Measurements from ENCODE around the gene HPSE2.

- TF ChIP-seq CTCF (IDR thresholded peaks at IDR 0.05; ENCODE audit: borderline replicate concordance, extremely low read depth, low read length, poor library complexity, severe bottlenecking) = no peak
- TF ChIP-seq EZH2 (IDR thresholded peaks at IDR 0.05; ENCODE audit: borderline replicate concordance, low read depth, low read length, severe bottlenecking) = no peak
Measured at GRCh38 chr10:98510412-98510995, 725.1 kb downstream of the HPSE2 start.

Data from DND-41 (cell line).